AG04449 (cell line): ENCODE results near the gene ANKRD34C.

Source experiments
- CTCF ChIA-PET: fragments of 350-600 bp; formaldehyde crosslinking; extraction: SDS; loops from one replicate; lab custom pipeline; 2021; ENCODE audit warnings: antibody characterized with exemption; lab: Yijun Ruan, JAX
- POLR2A ChIA-PET: fragments of 400-600, 350-600 bp; formaldehyde crosslinking; extraction: SDS; loops from one replicate; lab custom pipeline; 2020; ENCODE audit warnings: antibody characterized with exemption, inconsistent platforms; lab: Yijun Ruan, JAX
- DNase-seq: peaks from one replicate; pipeline ENCODE4 v3.0.0-alpha.2; 2010; ENCODE audit warnings: low read depth, low spot score
- H3K4me3 ChIP-seq: 2 replicates; pipeline ENCODE4 v1.5.1; 2011; ENCODE audit warnings: low read depth, mild to moderate bottlenecking, control low read depth, low read length
- CTCF ChIP-seq: IDR thresholded peaks from one replicate; pipeline ENCODE4 v1.5.1; 2011; ENCODE audit warnings: mild to moderate bottlenecking, moderate library complexity, low read length, control low read depth, inconsistent platforms; ENCODE audit not compliant: insufficient read depth; ENCODE audit errors: missing control alignments

The ANKRD34C gene

GRCh38 chr15:79257454-79257853 lies 25.1 kb upstream of the ANKRD34C start:
- no peak for TF ChIP-seq CTCF
- CTCF ChIA-PET, result no interaction called here
- POLR2A ChIA-PET, result no interaction called here
- DNase-seq, result no peak
- no peak overlapping the region for H3K4me3 ChIP-seq

GRCh38 chr15:79261836-79262235 lies 20.7 kb upstream of the ANKRD34C start:
- POLR2A ChIA-PET, result no interaction called here
- no peak for TF ChIP-seq CTCF
- H3K4me3 ChIP-seq, result no peak overlapping the region

DNA sequence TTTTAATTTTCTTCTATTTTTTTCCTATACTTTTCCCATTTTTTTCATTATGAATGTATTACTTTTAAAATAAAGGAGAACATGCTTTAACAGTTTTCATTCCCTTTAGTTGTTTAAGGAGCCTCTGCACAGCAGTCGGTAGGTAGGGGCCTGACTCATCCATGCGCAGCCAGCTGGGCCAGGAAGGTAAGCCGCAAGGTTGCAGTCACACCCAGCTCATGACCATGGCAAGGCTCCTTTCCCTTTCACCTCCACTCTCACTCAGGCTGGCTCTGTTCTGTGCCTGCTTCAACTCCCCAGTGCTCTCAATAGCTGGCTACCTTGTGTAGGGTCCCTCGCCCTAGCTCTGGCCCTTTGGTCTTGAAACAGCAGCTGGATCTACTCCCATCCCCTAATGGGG lies 17.4 kb upstream of the ANKRD34C start:
- POLR2A ChIA-PET, result no interaction called here
- no peak overlapping the region for H3K4me3 ChIP-seq

More at GRCh38 chr15:79261836-79262235, 20.7 kb upstream of the ANKRD34C start:
- no peak for DNase-seq
- CTCF ChIA-PET, result no interaction called here

GRCh38 chr15:79265987-79266579 lies 16.4 kb upstream of the ANKRD34C start:
- no peak for DNase-seq
- no peak for TF ChIP-seq CTCF
- ChIA-PET CTCF (no interaction called here), POLR2A (no interaction called here)
- H3K4me3 ChIP-seq, result no peak overlapping the region

More for the DNA sequence above, 17.4 kb upstream of the ANKRD34C start:
- CTCF ChIA-PET, result interaction anchor here (1.1 kb wide), 1 partner anchor 30 kb away, joined by 3 read pairs; no protein-coding TSS in a partner anchor
- no peak for DNase-seq
- TF ChIP-seq CTCF, result no peak

DNA sequence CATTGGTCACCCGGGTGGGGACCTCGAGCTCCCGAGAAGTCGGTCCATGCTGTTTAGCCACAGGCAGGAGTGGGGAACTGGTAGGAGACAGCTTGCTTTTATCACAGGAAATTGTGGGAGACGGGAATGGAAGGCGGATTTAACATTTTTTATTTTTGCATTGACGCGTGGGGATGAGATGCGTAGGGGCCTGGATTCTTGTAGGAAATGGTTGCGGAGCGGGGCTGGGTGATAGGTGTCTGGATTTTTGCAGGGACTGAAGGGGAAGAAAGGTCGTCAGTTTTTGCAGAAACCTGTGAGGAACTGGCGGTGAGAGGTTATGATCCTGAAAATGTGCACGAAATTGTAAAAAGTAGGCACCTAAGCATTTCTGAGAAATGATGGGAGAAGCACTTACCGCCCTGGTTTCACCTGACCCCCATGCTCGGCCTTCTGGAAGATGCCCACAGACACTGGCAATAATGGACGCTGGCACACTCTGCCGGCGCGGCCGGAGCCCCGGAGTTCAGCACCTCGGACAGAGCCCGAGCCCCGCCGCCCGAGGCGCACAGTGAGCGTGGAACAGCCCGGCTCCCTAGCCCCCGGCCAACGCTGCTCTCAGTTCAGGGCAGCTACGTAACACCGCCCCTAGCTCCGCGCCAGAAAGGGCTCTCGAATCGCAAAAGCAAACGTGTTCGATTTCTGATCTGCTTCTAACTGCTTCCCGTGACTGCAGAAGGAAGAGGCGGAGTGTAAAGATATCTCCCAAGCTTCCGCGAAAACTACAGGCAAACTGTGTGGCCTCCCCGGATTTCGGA lies 928 bp downstream of the ANKRD34C start:
- no peak for TF ChIP-seq CTCF
- POLR2A ChIA-PET, result no interaction called here
- H3K4me3 ChIP-seq, result no peak overlapping the region

DNA sequence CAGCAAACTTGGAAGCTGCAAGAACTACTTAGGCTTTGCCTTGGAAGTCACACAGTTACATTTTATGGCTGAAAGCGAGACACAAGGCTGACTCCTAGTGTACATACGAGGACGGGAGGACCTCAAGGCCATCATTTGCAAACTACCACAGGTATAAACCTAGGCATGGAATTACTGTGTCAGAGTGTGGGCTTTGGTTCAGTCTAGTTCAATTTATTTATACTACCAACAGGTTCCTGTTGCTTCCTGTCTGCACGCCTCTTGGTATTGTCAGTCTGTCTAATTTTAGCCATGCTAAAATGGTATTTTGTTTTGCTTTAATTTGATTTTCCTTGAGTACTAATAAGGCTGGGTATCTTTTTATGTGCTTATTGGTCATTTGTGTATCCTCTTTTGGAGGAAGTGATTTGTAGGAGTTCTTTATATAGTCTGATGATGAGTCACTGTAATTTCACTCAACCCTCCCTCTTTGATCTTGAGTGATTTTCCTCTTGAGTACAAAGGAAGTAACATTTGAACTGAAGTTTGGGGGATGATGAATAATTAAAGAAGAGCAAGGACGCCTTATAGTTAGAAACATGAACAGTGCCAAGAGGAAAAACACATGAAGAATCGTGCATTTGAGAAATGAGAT lies 8.2 kb downstream of the ANKRD34C start:
- CTCF ChIA-PET, result no interaction called here
- no peak for TF ChIP-seq CTCF
- no peak for DNase-seq
- POLR2A ChIA-PET, result no interaction called here
- no peak overlapping the region for H3K4me3 ChIP-seq

More for the DNA sequence above, 928 bp downstream of the ANKRD34C start:
- no peak for DNase-seq
- CTCF ChIA-PET, result no interaction called here
